ENCODE measurements around the gene PALM3.
"Not testable (repeated sequence)": the region's sequence is repeated elsewhere in the genome, so short reads cannot be mapped to it uniquely, and the experiment has no call there.

Gene PALM3

DNA sequence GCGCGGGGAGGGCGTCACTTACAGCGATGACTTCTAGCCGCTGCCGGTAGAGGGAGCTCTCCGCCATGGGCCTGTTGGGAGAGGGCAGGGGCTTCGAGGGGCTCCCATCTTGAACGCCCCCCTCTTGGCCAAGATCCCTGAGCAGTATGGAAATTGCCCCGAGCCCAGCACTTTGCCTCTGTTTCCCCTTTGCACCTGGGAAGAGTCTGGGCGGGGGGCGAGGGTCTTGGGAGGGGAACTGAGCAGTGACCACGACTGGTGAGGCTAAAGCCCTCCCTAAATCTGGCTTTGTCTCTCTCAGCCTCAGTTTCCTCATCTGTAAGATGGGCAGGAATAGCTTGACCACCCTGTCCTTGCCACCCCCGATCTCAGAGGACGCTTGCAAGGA is 2.8 kb downstream of the PALM3 start:
- DNase-seq: no peak

DNA sequence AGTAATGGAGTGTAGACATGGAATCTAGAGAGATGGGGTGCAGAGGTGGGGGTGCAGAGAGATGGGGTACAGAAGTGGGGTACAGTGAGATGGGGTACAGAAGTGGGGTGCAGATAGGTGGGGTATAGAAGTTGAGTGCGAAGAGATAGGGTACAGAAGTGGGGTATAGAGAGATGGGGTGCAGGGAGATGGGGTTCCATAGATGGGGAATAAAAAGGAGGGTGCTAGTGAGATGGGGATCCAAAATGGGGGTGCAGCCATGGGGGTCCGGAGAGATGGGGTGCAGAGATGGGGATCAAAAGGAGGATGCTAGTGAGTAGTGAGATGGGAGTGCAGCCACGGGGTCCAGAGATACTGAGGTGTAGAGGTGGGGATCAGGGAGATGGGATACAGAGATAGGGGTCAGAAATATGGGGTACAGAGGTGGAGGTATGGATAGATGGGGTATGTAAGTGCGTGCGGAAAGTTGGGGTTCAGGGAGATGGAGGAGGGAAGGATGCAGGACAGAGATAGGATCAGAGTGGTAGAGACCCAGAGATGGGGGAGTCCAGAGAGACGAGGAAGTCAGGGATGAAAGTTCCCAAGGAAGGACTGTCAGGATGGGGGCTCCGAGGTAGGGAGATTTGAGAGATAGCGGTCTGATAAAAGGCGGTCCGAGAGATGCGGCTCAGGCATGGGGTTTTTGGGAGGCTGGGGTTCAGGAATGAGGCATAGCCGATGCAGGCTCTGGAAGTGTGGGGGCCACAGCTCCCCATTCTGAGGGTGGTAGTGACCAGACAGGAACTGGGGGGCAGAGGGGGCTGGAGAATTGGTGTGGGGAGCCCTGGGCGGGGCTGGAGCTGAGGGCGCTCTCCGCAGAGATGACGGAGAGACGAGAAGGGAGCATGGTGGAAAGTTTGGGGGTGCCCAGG is 3.4 kb downstream of the PALM3 start:
- no peak for DNase-seq

DNA sequence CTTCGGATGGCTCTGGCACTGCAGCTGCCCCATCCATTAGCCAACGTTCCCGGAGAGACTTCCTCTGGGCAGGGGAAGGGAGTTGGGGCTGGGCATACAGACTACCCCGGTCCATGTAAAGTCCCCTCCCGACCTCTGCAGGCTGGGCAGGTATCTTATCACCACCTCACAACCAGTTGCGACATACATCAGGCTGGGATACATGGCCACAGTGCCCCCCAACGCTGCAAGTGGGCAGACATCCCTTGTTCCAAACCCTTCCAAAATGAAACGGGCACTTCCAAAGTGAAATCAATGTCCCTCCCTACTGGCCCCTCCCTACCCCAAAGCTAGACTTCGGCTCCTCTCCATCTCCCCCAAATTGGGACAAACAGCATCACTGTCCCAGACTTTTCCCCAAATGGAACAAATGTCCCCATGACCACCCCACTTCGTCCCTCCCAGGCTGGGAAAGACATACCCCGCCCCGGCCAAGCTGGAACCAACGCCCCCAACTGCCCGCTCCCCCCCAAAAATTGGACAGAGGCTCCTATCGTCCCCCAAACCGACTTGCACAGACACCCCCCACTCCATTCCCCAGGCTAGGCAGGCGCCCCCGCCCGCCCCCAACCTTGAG is 5.0 kb downstream of the PALM3 start:
- no peak for DNase-seq

DNA sequence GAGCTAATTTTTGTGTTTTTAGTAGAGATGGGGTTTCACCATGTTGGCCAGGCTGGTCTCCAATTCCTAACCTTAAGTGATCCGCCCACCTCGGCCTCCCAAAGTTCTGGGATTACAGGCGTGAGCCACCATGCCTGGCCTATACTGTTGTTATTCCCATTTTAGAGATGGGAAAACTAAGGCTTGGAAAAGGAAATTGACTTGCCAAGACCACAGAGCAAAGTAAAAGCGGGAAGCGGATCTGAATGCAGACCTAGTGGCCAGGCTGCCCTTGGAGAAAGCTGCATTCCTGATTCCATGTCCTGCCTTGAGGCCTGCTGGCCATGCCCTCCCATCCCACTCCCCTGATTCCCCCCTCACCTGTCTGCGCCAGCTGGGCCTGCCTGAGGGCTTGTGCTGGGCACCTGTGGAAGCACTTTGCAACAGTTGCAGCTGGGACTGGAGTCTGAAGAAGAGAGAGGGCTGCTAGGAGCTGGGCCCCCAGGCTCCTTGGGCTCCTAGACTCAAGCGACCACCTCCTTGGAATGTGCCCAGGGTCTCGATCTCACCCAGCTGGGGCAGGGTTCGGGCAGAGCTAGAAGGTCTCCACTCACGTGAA is 5.7 kb downstream of the PALM3 start:
- no peak for DNase-seq

DNA sequence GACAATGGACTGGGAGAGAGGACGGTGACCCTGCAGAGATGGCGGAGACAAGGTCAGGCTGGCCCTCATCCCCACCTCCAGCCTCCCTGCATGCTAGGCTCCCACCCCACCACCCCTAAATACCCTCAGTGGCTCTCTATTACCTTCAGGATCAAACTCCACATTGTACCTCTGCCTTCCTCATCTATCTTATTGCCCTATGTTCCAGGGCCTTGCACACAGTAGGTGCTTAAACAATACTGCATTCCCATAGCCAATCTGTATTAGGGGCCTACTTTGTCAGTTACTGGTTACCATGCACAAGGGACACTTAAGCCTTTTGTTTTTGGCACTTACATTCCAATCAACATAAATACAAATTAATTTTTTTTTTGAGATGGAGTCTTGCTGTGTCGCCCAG is 6.5 kb downstream of the PALM3 start:
- DNase-seq: no peak

DNA sequence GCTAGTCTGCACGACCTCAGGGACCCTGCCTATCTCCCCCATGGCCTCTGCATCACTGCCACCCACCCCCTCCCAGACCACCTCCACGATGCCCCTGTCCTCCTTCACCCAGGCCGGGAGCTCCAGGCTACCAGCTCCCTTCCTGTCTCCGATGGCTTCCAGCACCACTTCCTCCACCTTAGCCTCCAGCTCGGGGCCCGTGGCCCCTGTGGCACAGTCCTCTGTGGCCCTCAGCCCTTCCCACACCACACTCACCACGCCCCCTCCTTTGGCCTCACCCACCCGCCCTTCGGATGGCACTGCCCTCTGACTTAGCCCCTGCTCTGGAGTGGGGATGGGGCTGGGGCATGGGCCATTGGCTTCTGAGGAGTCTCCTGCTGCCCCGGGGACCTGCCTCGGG is 7.2 kb downstream of the PALM3 start:
- DNase-seq: no peak

DNA sequence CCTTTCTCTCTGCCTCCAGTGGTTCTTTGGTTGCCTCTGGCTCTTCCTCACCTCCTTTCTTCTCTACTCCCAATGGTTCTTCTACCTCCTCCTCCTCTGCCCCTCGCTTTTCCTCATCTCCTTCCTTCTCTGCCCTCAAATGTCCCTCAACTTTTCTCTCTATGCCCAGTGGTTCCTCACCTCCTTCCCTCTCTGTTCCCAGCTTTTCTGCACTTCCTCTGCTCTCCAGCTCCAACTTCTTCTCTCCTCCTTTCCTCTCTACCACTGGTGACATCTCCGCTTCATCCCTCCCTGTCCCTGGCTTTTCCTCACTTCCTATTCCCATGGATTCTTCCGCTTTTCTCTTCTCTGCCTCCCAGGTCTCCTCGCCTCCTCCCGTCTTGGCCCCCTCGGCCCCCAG is 7.8 kb downstream of the PALM3 start:
- DNase-seq: no peak

DNA sequence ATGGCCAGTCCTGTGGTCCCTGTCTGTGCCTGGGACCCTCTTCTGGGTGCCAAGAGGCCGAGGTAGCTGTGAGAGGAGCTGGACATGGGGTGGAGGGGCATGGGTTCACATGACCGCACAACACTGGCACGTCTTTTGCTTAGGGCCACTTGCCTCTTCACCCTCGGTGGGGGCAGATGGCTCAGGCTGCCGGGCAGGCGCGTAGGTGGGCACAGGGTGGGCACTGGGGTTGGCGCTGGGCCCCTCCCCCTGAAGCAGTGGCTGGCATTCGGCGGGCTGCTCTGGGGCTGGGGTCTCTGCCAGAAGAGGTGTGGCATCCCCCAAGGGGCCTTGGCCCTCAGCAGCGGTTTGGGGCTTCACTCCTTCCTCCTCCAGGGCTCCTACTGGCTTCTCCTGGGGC is 8.4 kb downstream of the PALM3 start:
- no peak for DNase-seq

DNA sequence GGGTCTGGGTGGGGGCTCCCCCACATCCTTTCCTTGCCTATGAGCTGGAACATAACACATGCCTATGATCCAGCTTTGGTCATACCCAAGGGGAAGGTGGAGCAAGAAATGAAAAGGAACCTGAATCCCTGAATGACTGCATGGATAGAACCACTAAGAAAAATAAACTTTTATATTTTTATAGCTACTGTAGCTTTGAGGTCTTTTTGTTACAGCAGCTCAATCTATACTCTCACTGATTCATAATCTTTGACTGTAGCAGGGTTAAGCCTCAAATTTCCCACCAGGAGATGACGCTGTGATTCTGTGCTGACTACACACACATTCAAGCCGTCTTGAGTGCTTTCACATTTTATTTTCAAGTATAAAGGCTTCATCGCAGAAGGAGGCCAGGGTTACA is 8.8 kb downstream of the PALM3 start:
- DNase-seq: no peak

DNA sequence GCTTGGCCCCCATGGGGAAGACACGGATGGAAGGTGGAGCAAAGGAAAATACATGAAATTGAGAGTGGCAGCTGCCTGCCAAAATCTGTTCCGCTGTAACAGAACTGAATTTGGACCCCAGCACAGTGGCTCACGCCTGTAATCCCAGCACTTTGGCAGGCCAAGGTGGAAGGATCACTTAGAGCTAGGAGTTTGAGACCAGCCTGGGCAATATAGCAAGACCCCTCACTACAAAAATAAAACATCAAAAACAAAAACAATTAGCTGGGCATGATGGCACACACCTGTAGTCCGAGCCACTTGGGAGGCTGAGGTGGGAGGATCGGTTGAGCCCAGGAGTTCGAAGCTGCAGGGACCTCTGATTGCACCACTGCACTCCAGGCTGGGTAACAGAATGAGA is 9.4 kb downstream of the PALM3 start:
- no peak for DNase-seq

DNA sequence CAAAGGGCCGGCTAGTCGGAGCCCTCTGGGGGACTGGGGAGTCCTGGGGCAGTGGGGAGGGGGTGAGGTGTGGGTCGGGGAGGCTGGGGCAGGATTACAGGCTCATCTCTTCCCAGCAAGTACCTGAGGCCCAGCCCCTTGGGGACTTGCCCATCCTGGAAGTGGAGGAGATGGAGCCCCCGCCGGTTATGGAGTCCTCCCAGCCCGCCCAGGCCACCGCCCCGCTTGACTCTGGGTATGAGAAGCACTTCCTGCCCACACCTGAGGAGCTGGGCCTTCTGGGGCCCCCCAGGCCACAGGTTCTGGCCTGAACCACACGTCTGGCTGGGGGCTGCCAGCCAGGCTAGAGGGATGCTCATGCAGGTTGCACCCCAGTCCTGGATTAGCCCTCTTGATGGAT is 9.9 kb downstream of the PALM3 start:
- no peak for DNase-seq

DNA sequence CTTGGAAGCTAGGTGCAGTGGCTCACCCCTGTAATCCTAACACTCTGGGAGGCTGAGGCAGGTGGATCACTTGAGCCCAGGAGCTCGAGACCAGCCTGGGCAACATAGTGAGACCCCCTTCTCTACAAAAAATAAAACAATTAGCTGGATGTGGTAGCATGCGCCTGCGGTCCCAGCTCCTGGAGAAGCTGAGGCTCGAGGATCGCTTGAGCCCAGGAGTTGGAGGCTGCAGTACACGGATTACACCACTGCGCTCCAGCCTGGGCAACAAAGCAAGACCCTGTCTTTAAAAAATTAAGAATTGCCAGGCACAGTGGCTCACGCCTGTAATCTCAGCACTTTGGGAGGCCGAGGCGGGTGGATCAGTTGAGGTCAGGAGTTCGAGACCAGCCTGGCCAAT is 10.9 kb downstream of the PALM3 start:
- DNase-seq: not testable (repeated sequence)

DNA sequence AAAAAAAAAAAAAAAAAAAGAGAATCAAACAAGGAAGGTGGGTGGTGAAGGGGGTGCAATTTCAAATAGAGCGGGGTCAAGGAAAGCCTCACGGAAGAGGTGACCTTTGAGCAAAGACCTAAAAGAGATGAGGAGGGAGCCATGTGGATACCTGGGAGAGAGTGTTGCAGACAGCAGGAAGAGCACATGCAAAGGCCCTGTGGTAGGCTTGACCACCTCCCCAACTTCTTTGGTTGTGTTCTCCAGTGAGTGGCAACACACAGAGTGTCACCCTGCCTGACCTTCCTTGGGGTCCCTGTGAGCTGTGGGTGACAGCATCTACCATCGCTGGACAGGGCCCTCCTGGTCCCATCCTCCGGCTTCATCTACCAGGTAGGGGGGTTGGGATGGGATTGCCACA is 11.4 kb downstream of the PALM3 start:
- DNase-seq: no peak

DNA sequence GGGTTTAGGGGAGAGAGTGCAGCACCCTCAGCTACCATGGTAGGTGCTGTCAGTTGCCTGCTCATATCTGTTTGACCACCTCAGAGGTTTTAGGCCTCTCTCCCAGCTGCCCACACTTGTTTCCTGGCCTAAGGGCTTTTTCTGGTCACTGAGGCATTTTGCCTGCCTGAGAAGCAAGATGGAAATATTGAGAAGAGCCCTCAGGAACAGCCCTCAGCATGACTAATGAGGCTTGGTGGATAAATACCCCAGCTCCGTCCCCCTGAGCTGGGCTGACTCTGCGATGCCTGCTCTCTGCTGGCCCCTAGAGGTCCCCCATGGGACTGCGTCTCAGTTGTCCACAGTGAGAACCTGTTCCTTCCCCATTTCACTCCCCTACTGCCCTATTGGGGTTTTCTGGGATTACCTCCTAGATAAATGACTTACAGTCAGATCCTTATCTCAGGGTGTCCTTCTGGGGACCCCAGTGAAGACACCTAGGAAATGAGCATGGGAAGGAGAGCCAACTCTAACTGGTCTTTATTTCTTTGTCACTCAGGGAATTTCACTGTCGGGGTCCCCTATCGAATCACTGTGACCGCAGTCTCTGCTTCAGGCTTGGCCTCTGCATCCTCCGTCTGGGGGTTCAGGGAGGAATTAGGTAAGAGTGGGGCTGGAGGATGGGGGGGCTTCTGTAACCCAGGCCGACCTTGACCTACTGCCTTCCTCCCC is 13.3 kb downstream of the PALM3 start:
- DNase-seq: no peak

DNA sequence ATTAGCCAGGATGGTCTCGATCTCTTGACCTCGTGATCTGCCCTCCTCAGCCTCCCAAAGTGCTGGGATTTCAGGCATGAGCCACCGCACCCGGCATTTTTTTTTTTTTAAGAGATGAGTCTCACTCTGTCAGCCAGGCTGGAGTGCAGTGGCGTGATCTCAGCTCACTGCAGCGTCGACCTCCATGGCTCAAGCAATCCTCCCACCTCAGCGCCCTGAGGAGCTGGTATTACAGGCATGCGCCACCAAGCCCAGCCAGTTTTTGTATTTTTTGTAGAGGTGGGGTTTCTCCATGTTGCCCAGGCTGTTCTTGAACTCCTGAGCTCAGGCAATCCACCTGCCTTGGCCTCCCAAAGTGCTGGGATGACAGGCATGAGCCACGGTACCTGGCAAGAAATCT is 14.0 kb downstream of the PALM3 start:
- DNase-seq: not testable (repeated sequence)

DNA sequence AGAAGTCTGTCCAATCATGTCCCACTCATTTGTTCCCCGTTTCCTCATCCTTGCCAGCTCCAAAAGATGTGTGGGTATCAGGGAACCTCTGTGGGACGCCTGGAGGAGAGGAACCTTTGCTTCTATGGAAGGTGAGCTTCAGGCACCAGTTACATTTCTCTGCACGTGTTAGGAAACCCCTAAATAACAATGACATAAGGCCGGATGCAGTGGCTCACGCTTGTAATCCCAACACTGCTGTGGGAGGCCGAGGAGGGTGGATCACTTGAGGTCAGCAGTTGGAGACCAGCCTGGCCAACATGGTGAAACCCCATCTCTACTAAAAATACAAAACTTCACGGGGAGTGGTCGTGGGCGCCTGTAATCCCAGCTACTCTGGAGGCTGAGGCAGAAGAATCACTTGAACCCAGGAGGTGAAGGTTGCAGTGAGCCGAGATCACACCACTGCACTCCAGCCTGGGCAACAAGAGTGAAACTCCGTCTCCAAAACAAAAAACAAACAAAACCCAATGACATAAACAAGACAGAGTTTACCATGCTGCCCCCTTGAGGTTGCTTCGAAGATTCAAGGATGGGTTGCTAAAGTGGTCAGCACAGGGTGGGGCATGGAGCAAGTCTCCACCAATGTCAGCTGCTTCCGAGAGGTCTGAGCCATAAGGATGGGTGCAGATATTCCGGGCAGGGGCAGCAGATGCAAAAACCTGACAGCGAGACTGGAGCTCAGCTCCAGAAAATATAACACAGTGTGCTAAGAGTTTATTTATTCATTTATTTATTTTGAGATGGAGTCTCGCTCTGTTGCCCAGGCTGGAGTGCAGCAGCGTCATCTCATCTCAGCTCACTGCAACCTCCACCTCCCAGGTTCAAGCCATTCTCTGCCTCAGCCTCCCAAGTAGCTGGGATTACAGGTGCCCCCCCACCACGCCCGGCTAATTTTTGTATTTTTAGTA is 18.9 kb downstream of the PALM3 start:
- peak in 1 of 2 experiments; percentile 35 for DNase-seq

DNA sequence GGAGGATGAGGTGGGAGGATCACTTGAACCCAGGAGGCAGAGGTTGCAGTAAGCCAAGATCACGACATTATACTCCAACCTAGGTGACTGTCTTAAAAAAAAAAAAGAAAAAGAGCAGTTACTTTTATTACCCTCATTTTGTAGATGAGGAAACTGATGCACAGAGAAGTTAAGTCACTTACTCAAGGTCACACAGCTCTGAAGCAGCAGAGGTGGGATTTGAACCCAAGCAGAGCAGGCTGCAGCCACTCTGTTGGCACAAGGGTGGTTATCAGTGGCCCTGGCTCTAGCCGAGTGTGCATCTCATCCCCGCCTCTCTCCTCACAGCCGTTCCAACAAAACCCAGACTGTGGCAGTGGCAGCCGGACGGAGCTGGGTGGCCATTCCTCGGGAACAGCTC is 22.7 kb downstream of the PALM3 start:
- no peak for DNase-seq

DNA sequence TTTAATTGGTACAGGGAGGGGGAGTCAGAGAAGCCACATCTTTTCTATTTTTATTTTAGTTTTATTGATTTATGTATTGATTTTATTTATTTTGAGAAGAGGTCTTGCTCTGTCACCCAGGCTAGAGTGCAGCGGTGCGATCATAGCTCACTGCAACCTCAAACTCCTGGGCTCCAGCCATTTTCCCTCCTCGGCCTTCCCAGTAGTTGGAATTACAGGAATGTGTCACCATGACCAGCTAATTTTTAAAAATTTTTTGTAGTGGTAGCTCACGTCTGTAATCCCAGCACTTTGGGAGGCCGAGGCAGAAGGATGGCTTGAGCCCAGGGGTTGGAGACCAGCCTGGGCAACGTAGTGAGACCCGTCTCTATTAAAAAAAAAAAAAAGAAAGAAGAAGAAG is 26.2 kb downstream of the PALM3 start:
- no peak for DNase-seq

DNA sequence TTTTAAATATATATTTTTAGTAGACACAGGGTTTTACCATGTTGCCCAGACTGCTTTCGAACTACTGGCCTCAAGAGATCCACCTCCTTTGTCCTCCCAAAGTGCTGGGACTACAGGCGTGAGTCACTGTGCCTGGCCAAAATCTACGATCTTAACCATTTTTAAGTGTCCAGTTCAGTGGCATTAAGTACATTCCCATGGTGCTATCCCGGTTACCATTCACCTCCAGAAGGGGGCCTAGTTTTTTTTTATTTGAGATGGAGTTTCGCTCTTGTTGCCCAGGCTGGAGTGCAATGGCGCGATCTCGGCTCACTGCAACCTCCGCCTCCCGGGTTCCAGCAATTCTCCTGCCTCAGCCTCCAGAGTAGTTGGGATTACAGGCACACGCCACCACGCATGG is 26.7 kb downstream of the PALM3 start:
- not testable (repeated sequence) for DNase-seq

DNA sequence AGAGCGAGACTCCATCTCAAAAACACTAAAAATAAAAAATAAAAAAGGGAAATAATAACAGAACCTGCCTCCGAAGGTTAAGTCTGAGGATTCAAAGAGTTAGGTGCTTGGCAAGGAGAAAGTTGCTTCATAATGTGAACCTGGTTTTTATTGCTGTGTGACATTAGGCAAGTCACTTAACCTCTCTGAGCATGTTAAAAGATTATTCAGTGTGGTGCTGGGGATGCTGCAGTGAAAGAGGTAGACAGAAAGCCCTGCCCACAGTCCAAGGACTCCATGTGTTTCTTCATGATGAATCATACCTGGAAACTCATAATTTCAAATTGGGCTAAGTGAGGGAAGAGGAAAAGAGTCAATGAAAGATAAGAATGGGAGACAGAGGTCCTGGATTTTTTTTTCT is 27.9 kb downstream of the PALM3 start:
- no peak for DNase-seq

DNA sequence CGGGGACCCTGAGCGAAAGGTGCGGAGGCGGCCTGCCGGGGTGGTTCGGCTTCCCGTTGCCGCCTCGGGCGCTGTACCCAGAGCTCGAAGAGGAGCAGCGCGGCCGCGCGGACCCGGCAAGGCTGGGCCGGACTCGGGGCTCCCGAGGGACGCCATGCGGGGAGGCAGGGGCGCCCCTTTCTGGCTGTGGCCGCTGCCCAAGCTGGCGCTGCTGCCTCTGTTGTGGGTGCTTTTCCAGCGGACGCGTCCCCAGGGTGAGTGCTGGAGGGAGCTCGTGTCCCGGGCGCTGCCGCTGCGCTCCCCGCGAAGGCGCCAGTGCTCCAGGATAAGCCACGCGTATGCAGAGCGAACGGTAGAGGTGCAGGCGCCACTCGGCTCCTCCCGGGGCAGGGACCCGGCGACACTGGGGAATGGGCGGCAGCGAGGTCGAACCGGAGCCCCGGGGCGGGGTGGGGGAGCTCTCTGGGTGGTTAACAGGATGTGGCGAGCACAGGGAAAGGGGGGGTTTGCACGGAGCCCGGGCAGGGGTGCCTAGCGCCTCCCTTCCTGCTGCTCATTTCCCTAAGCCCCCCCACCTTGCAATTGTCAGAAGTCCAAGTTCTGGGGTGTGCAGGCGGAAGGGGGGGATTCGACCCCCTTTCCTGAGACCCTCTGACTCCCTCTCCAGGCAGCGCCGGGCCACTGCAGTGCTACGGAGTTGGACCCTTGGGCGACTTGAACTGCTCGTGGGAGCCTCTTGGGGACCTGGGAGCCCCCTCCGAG is 30.0 kb downstream of the PALM3 start, which contains the start of gene IL27RA:
TSS of gene IL27RA (plus strand) at position 44 of the 762 bp plus-strand sequence. CDS start at position 155, 111 bp downstream.
- no peak for DNase-seq

All from cerebellar nuclear complex (tissue), 1 donor.